NOMO-1 treated with dmso at 0.1 percent for 144 hours (cell line): ENCODE results near the gene GLI3.
A peak's percentile ranks its signal among the peaks of the same experiment; 100 is the strongest.

Experiments used
- DNase-seq: peaks from one replicate; lab custom pipeline; 2025; ENCODE audit not compliant: unreplicated experiment; lab: John Stamatoyannopoulos, UW

GLI3 gene

GRCh38 chr7:42236976-42237810 lies at the start of gene GLI3:
TSS of gene GLI3 (minus strand) at chr7:42237209. CDS start at chr7:42223253, 13,956 bp downstream.
- peak; percentile 17 for DNase-seq

GRCh38 chr7:42285383-42285824 lies 48.4 kb upstream of the GLI3 start:
- no peak for DNase-seq

GRCh38 chr7:42283553-42283952 lies 46.5 kb upstream of the GLI3 start:
- DNase-seq = no peak

GRCh38 chr7:42278344-42278743 lies 41.3 kb upstream of the GLI3 start:
- DNase-seq = peak; percentile 34

- DNase-seq = no peak
Measured at GRCh38 chr7:42274053-42274452, 37.0 kb upstream of the GLI3 start.

- DNase-seq = no peak
Measured at GRCh38 chr7:42272793-42273665, 36.0 kb upstream of the GLI3 start.

- DNase-seq = no peak
Measured at GRCh38 chr7:42269161-42269560, 32.2 kb upstream of the GLI3 start.

- no peak for DNase-seq
Measured at GRCh38 chr7:42264702-42265101, 27.7 kb upstream of the GLI3 start.

- DNase-seq = no peak
Measured at GRCh38 chr7:42263971-42264370, 27.0 kb upstream of the GLI3 start.

GRCh38 chr7:42262964-42263363 lies 26.0 kb upstream of the GLI3 start:
- DNase-seq = no peak

GRCh38 chr7:42254217-42254616 lies 17.2 kb upstream of the GLI3 start:
- peak; percentile 33 for DNase-seq

- no peak for DNase-seq
Measured at GRCh38 chr7:42253316-42253715, 16.3 kb upstream of the GLI3 start.

- DNase-seq = no peak
Measured at GRCh38 chr7:42250411-42250810, 13.4 kb upstream of the GLI3 start.

GRCh38 chr7:42248579-42248978 lies 11.6 kb upstream of the GLI3 start:
- no peak for DNase-seq

GRCh38 chr7:42247301-42247700 lies 10.3 kb upstream of the GLI3 start:
- DNase-seq = no peak

- no peak for DNase-seq
Measured at GRCh38 chr7:42244828-42245227, 7.8 kb upstream of the GLI3 start.

- no peak for DNase-seq
Measured at GRCh38 chr7:42242381-42242780, 5.4 kb upstream of the GLI3 start.

- DNase-seq = no peak
Measured at GRCh38 chr7:42241424-42241823, 4.4 kb upstream of the GLI3 start.

GRCh38 chr7:42240416-42240815 lies 3.4 kb upstream of the GLI3 start:
- DNase-seq = no peak

- DNase-seq = no peak
Measured at GRCh38 chr7:42238709-42239366, 1.8 kb upstream of the GLI3 start.

- no peak for DNase-seq
Measured at GRCh38 chr7:42237811-42238541, 967 bp upstream of the GLI3 start.
